Measurements from ENCODE around the gene GIPC3. TPM values are rescaled to one million over a fixed set of nuclear protein-coding genes. Genes with fewer than 3 reads are reported as not detected.

Gene GIPC3
- total and polyA plus RNA-seq, 5 donors: 0.89 to 2.1 (median 1.2) TPM

DNA sequence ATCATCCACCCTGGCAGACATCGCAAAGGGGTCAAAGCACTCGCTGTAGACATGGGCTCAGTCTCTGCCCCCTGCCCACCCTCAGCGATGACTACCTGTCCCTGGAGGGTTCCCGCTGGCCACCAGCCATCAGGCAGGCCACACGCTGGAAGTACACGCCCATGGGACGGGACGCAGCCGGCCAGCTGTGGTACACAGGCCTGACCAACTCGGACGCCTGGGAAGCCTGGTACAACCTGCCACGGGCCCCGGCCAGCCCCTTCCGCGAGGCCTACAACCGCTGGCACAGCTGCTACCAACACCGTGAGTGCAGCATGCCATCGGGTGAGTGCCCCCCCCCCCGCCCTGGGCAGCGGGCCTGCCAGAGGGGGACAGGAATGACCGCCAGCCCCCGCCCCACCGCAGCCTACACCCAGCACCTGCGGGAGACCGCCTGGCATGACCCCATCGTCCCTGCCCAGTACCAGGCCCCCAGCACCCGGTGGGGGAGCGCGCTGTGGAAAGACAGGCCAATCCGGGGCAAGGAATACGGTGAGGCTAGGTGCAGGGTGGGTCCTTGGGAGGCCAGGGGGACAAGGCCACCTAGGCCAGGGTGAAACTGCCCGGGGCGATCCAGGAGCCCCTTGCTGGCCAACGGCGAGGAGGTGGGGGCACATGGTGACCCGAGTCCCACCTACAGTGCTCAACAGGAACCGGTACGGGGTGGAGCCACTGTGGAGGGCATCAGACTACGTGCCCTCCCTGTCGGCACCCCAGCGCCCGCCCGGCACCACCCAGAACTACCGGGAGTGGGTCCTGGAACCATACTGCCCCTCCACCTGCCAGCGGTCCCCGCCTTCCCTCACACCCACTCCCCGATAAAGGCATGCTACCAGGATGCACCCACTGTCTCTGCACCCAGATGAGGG is 41.9 kb upstream of the GIPC3 start:
- H3K27ac ChIP-seq (ENCODE audit: low read length): no peak overlapping the region
- H3K4me3 ChIP-seq (ENCODE audit: low read length): no peak overlapping the region
- ATAC-seq: peak; percentile 12 to 14
- 79% methylated on average over 47 of the region's 47 CpGs for WGBS
- peak; percentile 69 to 84 (median 70) for DNase-seq
- intact Hi-C loops (cut with DNase I): loop anchor here in 3 of 4 donors (10.0 kb wide), 2 partner anchors 71 to 161 kb away; partner anchors contain the start of genes PIP5K1C (in 2 of the 3) and TJP3 (in 2 of the 3)
- H3K4me1 ChIP-seq (ENCODE audit: control insufficient read depth, insufficient read depth, low read length): no peaks in the 10 kb centered on the region
- no peaks in the 10 kb centered on the region for H3K27me3 ChIP-seq (ENCODE audit: control insufficient read depth, insufficient read depth)
- no peaks in the 10 kb centered on the region for H3K9me3 ChIP-seq (ENCODE audit: control insufficient read depth, low read length)

DNA sequence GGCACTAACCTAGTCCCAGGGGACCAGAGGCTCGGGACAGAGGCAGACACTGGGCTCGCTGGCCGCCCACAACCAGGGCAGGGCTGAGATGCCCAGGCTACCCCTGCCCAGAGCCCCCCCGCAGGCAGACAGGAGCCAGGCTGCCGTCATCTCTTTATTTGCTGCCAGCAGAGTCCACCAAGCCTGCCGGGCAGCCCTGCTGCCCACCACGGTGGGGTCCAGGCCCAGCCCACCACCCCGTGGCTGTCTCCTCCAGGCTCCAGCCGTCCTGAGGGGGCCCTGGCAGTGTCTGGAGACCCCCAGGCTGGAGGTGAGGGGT is 41.3 kb upstream of the GIPC3 start:
- no peak overlapping the region for H3K27ac ChIP-seq (ENCODE audit: low read length)
- H3K9me3 ChIP-seq (ENCODE audit: control insufficient read depth, low read length): no peaks in the 10 kb centered on the region
- H3K4me3 ChIP-seq (ENCODE audit: low read length): no peak overlapping the region
- ATAC-seq (no peak), DNase-seq (peak in 2 of 3 donors; percentile 48 to 52)
- no peaks in the 10 kb centered on the region for H3K4me1 ChIP-seq (ENCODE audit: control insufficient read depth, insufficient read depth, low read length)
- intact Hi-C loops (cut with DNase I): loop anchor here in 3 of 4 donors (10.0 kb wide), 2 partner anchors 71 to 161 kb away; partner anchors contain the start of genes PIP5K1C (in 2 of the 3) and TJP3 (in 2 of the 3)
- H3K27me3 ChIP-seq (ENCODE audit: control insufficient read depth, insufficient read depth): no peaks in the 10 kb centered on the region
- 82% methylated on average over 9 of the region's 9 CpGs for WGBS

DNA sequence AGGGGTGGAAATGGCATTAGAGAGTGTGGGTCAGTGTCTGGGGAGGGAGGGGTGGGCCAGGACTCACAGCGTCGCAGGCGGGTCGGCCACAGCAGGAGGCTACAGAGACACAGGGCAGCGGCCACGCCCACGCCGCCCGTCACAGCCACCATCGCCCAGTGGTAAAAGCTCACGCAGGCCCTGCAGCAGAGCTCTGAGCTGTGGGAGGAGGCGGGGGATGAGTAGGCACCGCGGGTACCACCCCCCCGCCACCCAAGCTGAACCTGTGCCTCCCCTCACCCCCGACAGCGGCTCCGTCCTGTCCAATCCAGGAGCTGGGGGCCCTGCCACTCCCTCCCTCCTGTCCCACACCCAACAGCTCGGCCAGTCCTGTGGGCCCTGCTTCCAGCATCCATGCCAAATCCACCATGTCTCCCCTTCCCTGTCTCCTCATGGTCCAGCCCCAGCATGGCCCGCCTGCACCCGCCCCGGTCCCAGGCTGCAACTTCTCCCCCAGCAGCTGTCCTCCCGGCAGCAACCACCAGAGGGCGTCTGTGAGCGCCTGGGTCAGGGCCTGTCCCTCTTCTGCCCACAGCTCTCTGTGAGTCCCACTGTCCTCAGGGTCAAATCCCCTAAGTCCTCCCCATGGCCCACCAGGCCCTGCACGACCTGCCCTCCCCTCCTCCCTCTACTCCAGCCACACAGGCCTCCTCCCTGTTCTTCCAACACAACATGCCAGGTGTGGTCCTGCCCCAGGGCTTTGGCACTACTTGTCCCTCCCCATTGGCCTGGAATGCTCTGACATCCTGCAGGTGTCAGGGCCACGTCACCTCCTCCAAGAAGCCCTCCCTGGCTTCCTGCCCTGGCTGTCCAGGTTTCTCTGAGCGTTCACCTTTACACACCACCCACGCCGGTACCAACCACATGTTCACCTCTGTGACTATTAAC is 40.3 kb upstream of the GIPC3 start:
- H3K4me3 ChIP-seq (ENCODE audit: low read length): no peak overlapping the region
- no peaks in the 10 kb centered on the region for H3K4me1 ChIP-seq (ENCODE audit: control insufficient read depth, insufficient read depth, low read length)
- intact Hi-C loops (cut with DNase I): loop anchor here (5.0 to 10.0 kb wide), 3 partner anchors 70 to 160 kb away; partner anchors contain the start of genes PIP5K1C (in 2 of the 4) and TJP3 (in 2 of the 4)
- H3K9me3 ChIP-seq (ENCODE audit: control insufficient read depth, low read length): no peaks in the 10 kb centered on the region
- DNase-seq (peak; percentile 67 to 92 (median 86)), ATAC-seq (peak; percentile 44 to 70)
- no peaks in the 10 kb centered on the region for H3K27me3 ChIP-seq (ENCODE audit: control insufficient read depth, insufficient read depth)
- no peak overlapping the region for H3K27ac ChIP-seq (ENCODE audit: low read length)
- WGBS: 64% methylated on average over 30 of the region's 30 CpGs

DNA sequence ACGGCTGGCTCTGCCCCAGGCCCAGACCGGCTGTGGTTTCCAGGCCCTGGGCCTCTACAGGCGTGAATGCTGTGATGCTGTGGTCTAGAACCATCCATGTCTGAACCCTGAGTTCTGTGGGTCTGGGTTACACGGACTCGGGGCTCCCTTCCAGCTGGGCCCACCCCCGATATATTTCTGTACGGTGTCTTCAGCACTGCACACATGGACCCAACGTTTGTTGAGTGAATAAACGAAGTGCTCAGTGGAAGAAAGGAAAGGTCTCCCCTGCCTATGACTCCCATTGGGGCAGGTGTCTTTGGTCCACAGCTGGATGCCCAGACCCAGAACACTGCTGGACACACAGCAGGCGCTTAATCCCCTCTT is 39.6 kb upstream of the GIPC3 start:
- ATAC-seq (no peak), DNase-seq (no peak)
- Histone ChIP-seq H3K27ac (ENCODE audit: low read length) (no peak overlapping the region), H3K9me3 (ENCODE audit: control insufficient read depth, low read length) (no peaks in the 10 kb centered on the region), H3K27me3 (ENCODE audit: control insufficient read depth, insufficient read depth) (no peaks in the 10 kb centered on the region), H3K4me1 (ENCODE audit: control insufficient read depth, insufficient read depth, low read length) (no peaks in the 10 kb centered on the region), H3K4me3 (ENCODE audit: low read length) (no peak overlapping the region)
- 78% methylated on average over 10 of the region's 10 CpGs for WGBS
- intact Hi-C loops (cut with DNase I): loop anchor here (5.0 to 10.0 kb wide), 3 partner anchors 69 to 159 kb away; partner anchors contain the start of genes PIP5K1C (in 2 of the 4) and TJP3 (in 2 of the 4)

DNA sequence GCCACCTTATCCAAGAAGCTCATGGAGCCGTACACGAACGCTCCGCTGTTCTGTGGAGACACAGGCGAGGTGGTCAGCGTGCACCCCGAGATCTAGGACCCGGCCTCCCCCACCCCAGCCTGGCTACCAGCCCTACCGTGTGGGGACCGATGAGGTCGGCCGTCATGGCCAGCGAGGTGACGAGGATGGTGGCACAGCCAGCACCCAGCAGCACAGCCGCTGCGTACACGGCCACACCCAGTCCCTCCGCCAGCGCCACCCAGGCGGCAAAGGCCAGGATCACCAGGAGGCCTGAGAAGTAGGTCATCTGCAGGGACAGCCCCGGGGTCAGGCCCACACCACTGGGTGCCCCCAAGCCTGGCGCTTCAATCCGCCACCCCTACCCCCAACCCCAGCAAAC is 39.2 kb upstream of the GIPC3 start:
- no peaks in the 10 kb centered on the region for H3K4me1 ChIP-seq (ENCODE audit: control insufficient read depth, insufficient read depth, low read length)
- H3K9me3 ChIP-seq (ENCODE audit: control insufficient read depth, low read length): no peaks in the 10 kb centered on the region
- DNase-seq: no peak
- no peak overlapping the region for H3K27ac ChIP-seq (ENCODE audit: low read length)
- H3K4me3 ChIP-seq (ENCODE audit: low read length): no peak overlapping the region
- WGBS: 92% methylated on average over 23 of the region's 23 CpGs
- no peak for ATAC-seq
- intact Hi-C loops (cut with DNase I): loop anchor here (5.0 to 10.0 kb wide), 3 partner anchors 69 to 159 kb away; partner anchors contain the start of genes PIP5K1C (in 2 of the 4) and TJP3 (in 2 of the 4)
- H3K27me3 ChIP-seq (ENCODE audit: control insufficient read depth, insufficient read depth): no peaks in the 10 kb centered on the region

DNA sequence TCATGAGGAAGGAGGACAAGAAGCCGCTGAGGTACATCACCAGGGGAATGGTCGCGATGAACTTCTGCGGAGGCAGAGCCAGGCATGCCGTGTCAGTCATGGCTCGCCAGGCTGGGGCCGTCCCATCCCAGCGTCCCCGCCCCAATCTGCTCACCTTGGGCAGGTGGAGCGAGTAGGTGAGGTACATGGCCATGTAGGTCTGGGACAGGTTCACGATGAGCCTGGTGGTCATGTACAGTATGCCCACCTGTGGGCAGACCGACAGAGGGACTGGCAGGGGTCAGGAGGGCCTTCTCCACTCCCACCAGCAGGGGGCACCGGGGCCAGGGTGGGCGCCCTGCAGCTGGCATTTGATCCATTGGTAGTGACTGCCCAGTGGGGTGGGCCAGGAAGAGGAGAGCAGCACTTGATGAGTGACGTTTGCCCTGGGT is 38.0 kb upstream of the GIPC3 start:
- H3K9me3 ChIP-seq (ENCODE audit: control insufficient read depth, low read length): no peaks in the 10 kb centered on the region
- WGBS: 87% methylated on average over 15 of the region's 15 CpGs
- H3K4me3 ChIP-seq (ENCODE audit: low read length): no peak overlapping the region
- DNase-seq (peak in 2 of 3 donors; percentile 63 to 74), ATAC-seq (no peak)
- no peaks in the 10 kb centered on the region for H3K4me1 ChIP-seq (ENCODE audit: control insufficient read depth, insufficient read depth, low read length)
- H3K27ac ChIP-seq (ENCODE audit: low read length): no peak overlapping the region
- intact Hi-C loops (cut with DNase I): loop anchor here (5.0 to 10.0 kb wide), 3 partner anchors 67 to 157 kb away; partner anchors contain the start of genes PIP5K1C (in 2 of the 4) and TJP3 (in 2 of the 4)
- H3K27me3 ChIP-seq (ENCODE audit: control insufficient read depth, insufficient read depth): no peaks in the 10 kb centered on the region

DNA sequence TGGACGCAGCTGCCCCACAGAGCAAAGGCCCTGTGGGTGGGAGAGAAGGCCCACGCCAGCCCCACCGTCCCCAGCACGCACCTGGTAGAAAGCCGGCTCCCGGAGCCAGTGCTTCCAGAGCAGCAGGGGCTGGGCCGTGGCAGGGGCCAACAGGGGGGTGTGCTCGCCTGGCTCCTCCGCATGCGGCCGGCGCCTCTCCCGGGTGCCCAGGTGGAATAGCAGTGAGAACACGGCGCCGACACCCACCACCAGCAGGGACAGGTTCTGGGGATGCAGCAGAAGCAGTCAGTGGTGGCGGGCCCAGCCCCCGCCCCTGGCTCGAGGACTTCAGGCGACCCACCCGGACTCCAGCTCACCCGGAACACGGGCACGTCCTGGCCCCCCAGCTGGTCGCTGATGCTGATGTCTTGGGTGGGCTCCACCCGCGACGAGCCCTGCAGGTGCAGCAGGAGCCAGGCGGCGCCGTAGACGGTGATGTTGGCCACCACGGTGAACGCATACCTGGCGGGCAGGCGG is 37.5 kb upstream of the GIPC3 start:
- intact Hi-C loops (cut with DNase I): loop anchor here (5.0 to 10.0 kb wide), 3 partner anchors 67 to 157 kb away; partner anchors contain the start of genes PIP5K1C (in 2 of the 4) and TJP3 (in 2 of the 4)
- no peaks in the 10 kb centered on the region for H3K27me3 ChIP-seq (ENCODE audit: control insufficient read depth, insufficient read depth)
- no peak overlapping the region for H3K27ac ChIP-seq (ENCODE audit: low read length)
- ATAC-seq (no peak), DNase-seq (peak in 2 of 3 donors; percentile 53 to 56)
- H3K9me3 ChIP-seq (ENCODE audit: control insufficient read depth, low read length): no peaks in the 10 kb centered on the region
- H3K4me1 ChIP-seq (ENCODE audit: control insufficient read depth, insufficient read depth, low read length): no peaks in the 10 kb centered on the region
- 87% methylated on average over 36 of the region's 36 CpGs for WGBS
- no peak overlapping the region for H3K4me3 ChIP-seq (ENCODE audit: low read length)

DNA sequence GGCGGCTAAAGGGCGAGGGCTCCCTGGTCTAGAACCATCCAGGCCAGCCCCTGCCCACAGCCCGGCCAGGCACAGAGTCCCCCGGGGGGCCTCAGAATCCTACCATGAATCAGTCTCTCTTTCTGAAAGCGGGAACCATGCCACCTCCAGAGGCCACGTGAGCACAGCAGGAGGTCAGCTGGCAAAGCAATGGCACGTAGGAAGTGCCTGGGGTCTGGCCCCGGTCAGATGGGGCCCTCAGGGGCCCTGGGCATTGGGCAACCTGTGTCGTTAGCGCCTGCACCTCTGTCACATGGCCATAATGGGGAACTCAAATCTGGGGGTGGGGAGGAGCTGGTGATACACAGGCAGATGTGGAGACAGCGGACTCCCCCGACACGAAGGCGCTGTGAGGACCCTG is 36.7 kb upstream of the GIPC3 start:
- Histone ChIP-seq H3K4me1 (ENCODE audit: control insufficient read depth, insufficient read depth, low read length) (no peaks in the 10 kb centered on the region), H3K27me3 (ENCODE audit: control insufficient read depth, insufficient read depth) (no peaks in the 10 kb centered on the region), H3K4me3 (ENCODE audit: low read length) (no peak overlapping the region), H3K9me3 (ENCODE audit: control insufficient read depth, low read length) (no peaks in the 10 kb centered on the region), H3K27ac (ENCODE audit: low read length) (no peak overlapping the region)
- no peak for ATAC-seq
- no peak for DNase-seq
- WGBS: 79% methylated on average over 14 of the region's 14 CpGs
- intact Hi-C loops (cut with DNase I): loop anchor here (5.0 to 10.0 kb wide), 3 partner anchors 66 to 156 kb away; partner anchors contain the start of genes PIP5K1C (in 2 of the 4) and TJP3 (in 2 of the 4)

DNA sequence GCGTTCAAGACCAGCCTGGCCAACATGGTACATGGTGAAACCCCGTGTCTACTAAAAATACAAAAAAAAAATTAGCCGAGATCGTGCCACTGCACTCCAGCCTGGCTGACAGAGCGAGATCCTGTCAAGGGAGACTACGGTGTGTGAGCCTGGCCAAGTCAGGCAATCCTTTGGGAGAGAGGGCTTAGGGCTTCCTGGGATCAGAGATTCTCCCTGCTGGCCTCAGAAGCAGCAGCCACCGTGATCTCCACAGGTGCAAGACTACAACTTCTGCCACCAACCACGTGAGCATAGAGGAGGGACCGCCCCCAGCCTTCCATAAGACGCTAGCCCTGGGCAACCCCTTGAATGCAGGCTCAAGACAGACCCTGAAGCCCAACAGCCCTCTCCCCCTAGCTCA is 35.5 kb upstream of the GIPC3 start:
- peaks cover 2% of the 10 kb centered on the region for H3K4me1 ChIP-seq (ENCODE audit: control insufficient read depth, insufficient read depth, low read length)
- no peaks in the 10 kb centered on the region for H3K9me3 ChIP-seq (ENCODE audit: control insufficient read depth, low read length)
- H3K4me3 ChIP-seq (ENCODE audit: low read length): no peak overlapping the region
- H3K27ac ChIP-seq (ENCODE audit: low read length): no peak overlapping the region
- intact Hi-C loops (cut with DNase I): loop anchor here (5.0 to 10.0 kb wide), 3 partner anchors 65 to 155 kb away; partner anchors contain the start of genes PIP5K1C (in 2 of the 4) and TJP3 (in 2 of the 4)
- ATAC-seq: no peak
- DNase-seq: no peak
- H3K27me3 ChIP-seq (ENCODE audit: control insufficient read depth, insufficient read depth): no peaks in the 10 kb centered on the region
- WGBS: 84% methylated on average over 10 of the region's 10 CpGs

Data from right cardiac atrium (tissue), 5 donors.